ENCODE data around the gene USP20. TPM values are rescaled to one million over a fixed set of nuclear protein-coding genes. Genes with fewer than 3 reads are reported as not detected.
"Not testable (repeated sequence)": the region's sequence is repeated elsewhere in the genome, so short reads cannot be mapped to it uniquely, and the experiment has no call there.

Gene USP20
- polyA plus RNA-seq: 10 to 100 TPM; 16.0 to 47.0 (median 20.4) TPM
- long read RNA-seq, donor 1, full-length matches to known transcripts: 3 of 3 reads
- long read RNA-seq, donor 1, partial matches to known transcripts: 0 of 3 reads
- long read RNA-seq, donor 1, other reads (novel, unspliced or antisense): 0 of 3 reads
- long read RNA-seq, donor 2: 0 reads
- long read RNA-seq, donor 3, partial matches to known transcripts: 24 of 37 reads
- long read RNA-seq, donor 3, other reads (novel, unspliced or antisense): 13 of 37 reads
- long read RNA-seq, donor 4: 0 reads
- long read RNA-seq, donor 5: 0 reads
- long read RNA-seq, donor 6: 0 reads
- long read RNA-seq, donor 7: 0 reads
- long read RNA-seq, donor 8: 0 reads
- long read RNA-seq, donor 9: 0 reads
- long read RNA-seq, donor 10: 0 reads

DNA sequence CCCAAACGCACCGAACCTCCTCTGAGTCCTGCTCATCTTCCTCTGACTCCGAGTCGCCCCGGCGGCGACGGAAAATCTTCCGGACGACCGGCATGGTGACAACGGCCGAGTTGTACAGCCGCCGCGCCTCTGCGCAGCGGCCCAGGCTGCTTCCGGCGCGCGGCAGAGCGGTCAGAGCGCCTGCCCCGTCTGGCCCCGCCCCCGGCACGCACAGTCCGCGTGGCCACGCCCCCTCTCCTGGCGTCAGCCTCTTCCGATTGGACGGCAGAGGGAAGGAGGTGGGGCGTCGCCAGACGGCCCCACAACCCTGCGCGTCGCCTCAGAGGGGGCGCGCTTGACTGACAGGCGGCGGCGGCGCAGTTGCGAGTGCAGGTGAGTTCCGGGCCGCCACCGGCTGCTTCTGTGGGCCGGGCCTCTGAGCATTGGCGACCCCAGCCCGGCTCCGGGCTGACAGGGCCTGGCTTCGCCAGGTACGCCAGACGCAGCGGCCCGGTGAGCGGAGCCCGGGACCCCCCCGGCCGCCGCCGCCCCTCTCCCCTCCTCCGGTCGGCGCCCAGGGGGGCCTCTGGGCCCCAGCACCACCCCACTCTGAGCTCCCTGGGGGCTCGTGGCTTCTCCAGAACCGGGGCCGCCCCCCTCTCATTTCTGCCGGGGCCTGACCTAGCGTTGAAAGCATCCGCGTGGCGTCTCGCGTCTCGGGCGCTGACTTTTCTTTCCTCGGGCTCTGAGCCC, at the start of gene USP20, which contains the start of gene C9orf78:
USP20 (plus strand) TSS at position 331 of the 732 bp plus-strand sequence. CDS start 17,098 bp downstream, outside the sequence.
C9orf78 (minus strand) TSS at position 148 of the 732 bp plus-strand sequence; CDS start at position 94, 54 bp downstream.
- H3K4me1 ChIP-seq (ENCODE audit: control insufficient read depth in 3 of 3, insufficient read depth in 2 of 3, low read depth in 1 of 3, low read length in 2 of 3): peaks cover 0 to 14% (median 4%) of the 10 kb centered on the region in 3 donors
- FAIRE-seq: no peak

DNA sequence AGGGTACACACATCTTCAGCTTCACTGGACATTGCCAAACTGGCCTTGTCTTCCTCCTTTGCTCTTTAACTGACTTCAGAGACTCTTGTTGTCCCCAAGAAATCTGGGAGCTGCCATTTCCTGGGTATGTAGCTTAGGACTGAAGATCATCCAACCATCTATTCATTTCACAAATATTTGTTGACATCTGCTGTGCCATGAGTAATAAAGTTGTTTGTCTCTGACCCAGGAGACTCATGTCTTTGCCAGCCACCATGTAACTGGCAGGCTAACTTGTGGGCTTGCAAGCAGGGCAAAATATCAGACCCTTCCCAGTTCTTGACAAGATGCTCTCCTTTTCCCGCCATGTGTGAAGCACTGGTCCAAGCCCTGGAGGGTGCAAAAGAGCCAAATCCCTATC, 49.4 kb upstream of the USP20 start:
- DNase-seq: no peak
- Histone ChIP-seq H3K9me3 (ENCODE audit: control insufficient read depth in 2 of 2, insufficient read depth in 1 of 2, low read depth in 1 of 2, low read length in 1 of 2) (no peaks in the 10 kb centered on the region), H3K27me3 (ENCODE audit: control insufficient read depth in 3 of 3, insufficient read depth in 3 of 3, low read length in 3 of 3) (peaks cover 0 to 4% (median 2%) of the 10 kb centered on the region in 3 donors), H3K27ac (ENCODE audit: low read depth in 1 of 3, low read length in 2 of 3) (no peak overlapping the region), H3K4me1 (ENCODE audit: control insufficient read depth in 3 of 3, insufficient read depth in 2 of 3, low read depth in 1 of 3, low read length in 2 of 3) (no peaks in the 10 kb centered on the region), H3K4me3 (ENCODE audit: low read depth in 1 of 3, low read length in 3 of 3) (no peak overlapping the region), H3K36me3 (ENCODE audit: control insufficient read depth in 3 of 3, insufficient read depth in 2 of 3, low read depth in 1 of 3, low read length in 3 of 3) (no peaks in the 10 kb centered on the region)
- WGBS, 3 donors: 88 to 100% (median 91%) methylated on average over 1 of the region's 1 CpG
- no peak for FAIRE-seq

More for the DNA sequence above, at the start of gene USP20, which contains the start of gene C9orf78:
- Histone ChIP-seq H3K36me3 (ENCODE audit: control insufficient read depth in 3 of 3, insufficient read depth in 2 of 3, low read depth in 1 of 3, low read length in 3 of 3) (peaks cover 2 to 33% (median 6%) of the 10 kb centered on the region in 3 donors), H3K4me3 (ENCODE audit: low read depth in 1 of 3, low read length in 3 of 3) (peak within 1 kb of the TSS; percentile 93 to 94 (median 94)), H3K27me3 (ENCODE audit: control insufficient read depth in 3 of 3, insufficient read depth in 3 of 3, low read length in 3 of 3) (no peaks in the 10 kb centered on the region), H3K9me3 (ENCODE audit: control insufficient read depth in 2 of 2, insufficient read depth in 1 of 2, low read depth in 1 of 2, low read length in 1 of 2) (no peaks in the 10 kb centered on the region), H3K27ac (ENCODE audit: low read depth in 1 of 3, low read length in 2 of 3) (peak within 1 kb of the TSS; percentile 65 to 84 (median 83))
- peak; percentile 97 to 99 for DNase-seq
- 0 to 1% (median 1%) methylated on average over 57 to 81 of the region's 81 CpGs for WGBS, 3 donors

DNA sequence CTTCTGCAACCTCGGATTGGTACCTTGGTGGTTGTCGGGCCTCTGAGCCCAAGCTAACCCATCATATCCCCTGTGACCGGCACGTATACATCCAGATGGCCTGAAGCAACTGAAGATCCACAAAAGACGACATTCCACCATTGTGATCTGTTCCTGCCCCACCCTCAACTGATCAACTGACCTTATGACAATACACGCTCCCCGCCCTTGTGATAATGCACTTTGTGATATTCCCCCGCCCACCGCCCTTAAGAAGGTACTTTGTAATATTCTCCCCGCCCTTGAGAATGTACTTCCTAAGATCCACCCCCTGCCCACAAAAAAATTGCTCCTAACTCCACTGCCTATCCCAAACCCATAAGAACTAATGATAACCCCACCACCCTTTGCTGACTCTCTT, 48.8 kb upstream of the USP20 start:
- Histone ChIP-seq H3K9me3 (ENCODE audit: control insufficient read depth in 2 of 2, insufficient read depth in 1 of 2, low read depth in 1 of 2, low read length in 1 of 2) (no peaks in the 10 kb centered on the region), H3K4me3 (ENCODE audit: low read depth in 1 of 3, low read length in 3 of 3) (no peak overlapping the region), H3K36me3 (ENCODE audit: control insufficient read depth in 3 of 3, insufficient read depth in 2 of 3, low read depth in 1 of 3, low read length in 3 of 3) (no peaks in the 10 kb centered on the region), H3K27me3 (ENCODE audit: control insufficient read depth in 3 of 3, insufficient read depth in 3 of 3, low read length in 3 of 3) (peaks cover 0 to 4% (median 2%) of the 10 kb centered on the region in 3 donors), H3K4me1 (ENCODE audit: control insufficient read depth in 3 of 3, insufficient read depth in 2 of 3, low read depth in 1 of 3, low read length in 2 of 3) (no peaks in the 10 kb centered on the region), H3K27ac (ENCODE audit: low read depth in 1 of 3, low read length in 2 of 3) (no peak overlapping the region)
- WGBS, 3 donors: 43 to 69% (median 54%) methylated on average over 10 of the region's 10 CpGs
- FAIRE-seq (no peak), DNase-seq (no peak)

DNA sequence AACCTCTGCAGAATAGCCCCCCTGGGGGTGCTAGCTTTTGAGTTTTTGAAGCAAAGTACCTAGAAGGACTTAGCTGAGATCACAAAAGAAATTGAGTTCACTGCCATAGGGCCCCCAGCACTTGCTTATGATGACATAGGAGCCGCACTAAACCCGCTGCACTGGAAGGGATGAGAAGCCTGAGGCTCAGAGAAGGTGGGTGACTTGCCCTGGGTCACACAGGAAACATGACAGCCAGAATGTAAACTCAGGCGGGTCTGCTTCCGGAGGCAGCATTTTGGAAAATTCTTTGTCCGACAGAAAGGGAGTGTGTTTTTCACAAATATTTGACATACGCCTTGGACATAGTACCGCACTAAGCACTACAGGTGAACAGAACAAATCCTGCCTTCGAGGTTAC, 40.7 kb upstream of the USP20 start:
- FAIRE-seq (no peak), DNase-seq (no peak)
- peaks cover 0 to 12% (median 2%) of the 10 kb centered on the region in 3 donors for H3K27me3 ChIP-seq (ENCODE audit: control insufficient read depth in 3 of 3, insufficient read depth in 3 of 3, low read length in 3 of 3)
- H3K4me1 ChIP-seq (ENCODE audit: control insufficient read depth in 3 of 3, insufficient read depth in 2 of 3, low read depth in 1 of 3, low read length in 2 of 3): no peaks in the 10 kb centered on the region
- H3K27ac ChIP-seq (ENCODE audit: low read depth in 1 of 3, low read length in 2 of 3): no peak overlapping the region
- H3K9me3 ChIP-seq (ENCODE audit: control insufficient read depth in 2 of 2, insufficient read depth in 1 of 2, low read depth in 1 of 2, low read length in 1 of 2): no peaks in the 10 kb centered on the region
- H3K36me3 ChIP-seq (ENCODE audit: control insufficient read depth in 3 of 3, insufficient read depth in 2 of 3, low read depth in 1 of 3, low read length in 3 of 3): no peaks in the 10 kb centered on the region
- no peak overlapping the region for H3K4me3 ChIP-seq (ENCODE audit: low read depth in 1 of 3, low read length in 3 of 3)
- WGBS, 3 donors: 86 to 89% (median 87%) methylated on average over 8 of the region's 8 CpGs

DNA sequence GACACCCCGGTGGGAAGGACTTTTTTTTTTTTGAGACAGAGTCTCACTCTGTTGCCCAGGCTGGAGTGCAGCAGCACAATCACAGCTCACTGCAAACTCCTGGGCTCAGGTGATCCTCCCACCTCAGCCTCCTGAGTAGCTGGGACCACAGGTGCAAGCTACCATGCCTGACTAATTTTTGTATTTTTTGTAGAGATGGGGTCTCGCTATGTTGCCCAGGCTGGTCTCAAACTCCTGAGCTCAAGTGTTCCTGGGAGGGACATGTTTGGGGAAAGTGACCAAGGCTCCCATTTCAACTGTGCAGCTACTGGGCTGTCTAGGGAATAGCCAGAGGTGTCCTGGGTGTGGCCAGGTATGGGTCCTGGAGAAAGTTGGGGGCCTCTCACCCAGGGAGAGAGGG, 39.2 kb upstream of the USP20 start:
- not testable (repeated sequence) for FAIRE-seq; H3K4me1 ChIP-seq (ENCODE audit: control insufficient read depth in 3 of 3, insufficient read depth in 2 of 3, low read depth in 1 of 3, low read length in 2 of 3); H3K27ac ChIP-seq (ENCODE audit: low read depth in 1 of 3, low read length in 2 of 3); H3K36me3 ChIP-seq (ENCODE audit: control insufficient read depth in 3 of 3, insufficient read depth in 2 of 3, low read depth in 1 of 3, low read length in 3 of 3); H3K9me3 ChIP-seq (ENCODE audit: control insufficient read depth in 2 of 2, insufficient read depth in 1 of 2, low read depth in 1 of 2, low read length in 1 of 2); DNase-seq; H3K4me3 ChIP-seq (ENCODE audit: low read depth in 1 of 3, low read length in 3 of 3)
- peaks cover 0 to 12% (median 2%) of the 10 kb centered on the region in 3 donors for H3K27me3 ChIP-seq (ENCODE audit: control insufficient read depth in 3 of 3, insufficient read depth in 3 of 3, low read length in 3 of 3)
- 57 to 82% (median 64%) methylated on average over 2 of the region's 2 CpGs for WGBS, 3 donors

DNA sequence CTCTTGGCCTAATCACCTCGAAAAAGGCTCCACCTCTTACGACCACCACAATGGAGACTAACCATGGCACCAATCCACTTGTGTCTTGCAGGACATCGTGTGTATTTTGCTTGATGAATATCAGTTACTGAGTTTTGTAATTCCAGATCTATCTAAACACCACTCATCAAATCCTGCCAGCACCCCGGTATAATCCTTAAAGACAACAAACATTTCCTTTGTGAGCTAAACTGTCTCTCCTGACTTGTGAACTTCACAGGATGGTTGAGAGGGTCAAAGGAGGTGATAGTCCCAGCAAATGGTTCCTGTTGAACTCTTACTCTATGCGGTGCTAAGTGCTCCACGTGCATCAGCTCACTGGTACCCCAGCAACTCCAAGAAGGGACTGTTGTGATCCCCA, 36.3 kb upstream of the USP20 start:
- Histone ChIP-seq H3K27me3 (ENCODE audit: control insufficient read depth in 3 of 3, insufficient read depth in 3 of 3, low read length in 3 of 3) (peaks cover 0 to 9% (median 2%) of the 10 kb centered on the region in 3 donors), H3K4me1 (ENCODE audit: control insufficient read depth in 3 of 3, insufficient read depth in 2 of 3, low read depth in 1 of 3, low read length in 2 of 3) (peaks cover 0 to 2% (median 0%) of the 10 kb centered on the region in 3 donors), H3K36me3 (ENCODE audit: control insufficient read depth in 3 of 3, insufficient read depth in 2 of 3, low read depth in 1 of 3, low read length in 3 of 3) (no peaks in the 10 kb centered on the region), H3K9me3 (ENCODE audit: control insufficient read depth in 2 of 2, insufficient read depth in 1 of 2, low read depth in 1 of 2, low read length in 1 of 2) (no peaks in the 10 kb centered on the region), H3K4me3 (ENCODE audit: low read depth in 1 of 3, low read length in 3 of 3) (no peak overlapping the region), H3K27ac (ENCODE audit: low read depth in 1 of 3, low read length in 2 of 3) (no peak overlapping the region)
- DNase-seq (no peak), FAIRE-seq (no peak)
- WGBS, 3 donors: 55 to 66% (median 65%) methylated on average over 6 of the region's 6 CpGs

DNA sequence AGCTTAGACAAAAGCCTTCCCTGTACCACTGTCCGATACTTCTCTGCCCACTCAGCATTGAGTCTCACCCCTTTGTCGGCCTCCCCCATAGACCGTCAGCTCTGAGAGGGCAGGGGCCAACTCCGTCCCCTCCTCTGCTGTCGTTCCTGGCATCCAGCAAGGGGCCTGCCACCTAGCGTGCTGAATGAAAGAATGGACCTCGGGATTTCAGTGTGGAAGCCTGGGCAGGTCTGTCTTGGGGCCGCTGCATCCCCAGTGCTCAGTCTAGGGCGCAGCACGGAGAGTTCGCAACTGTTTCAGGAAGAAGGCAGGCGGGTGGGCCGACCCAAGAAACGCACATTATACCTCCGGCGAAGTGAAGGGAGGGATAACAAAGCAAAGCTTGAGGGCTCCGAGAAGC, 33.8 kb upstream of the USP20 start:
- 84 to 89% (median 88%) methylated on average over 17 of the region's 17 CpGs for WGBS, 3 donors
- Histone ChIP-seq H3K27ac (ENCODE audit: low read depth in 1 of 3, low read length in 2 of 3) (no peak overlapping the region), H3K4me1 (ENCODE audit: control insufficient read depth in 3 of 3, insufficient read depth in 2 of 3, low read depth in 1 of 3, low read length in 2 of 3) (peaks cover 0 to 15% (median 0%) of the 10 kb centered on the region in 3 donors), H3K36me3 (ENCODE audit: control insufficient read depth in 3 of 3, insufficient read depth in 2 of 3, low read depth in 1 of 3, low read length in 3 of 3) (peaks cover 0 to 10% (median 0%) of the 10 kb centered on the region in 3 donors), H3K4me3 (ENCODE audit: low read depth in 1 of 3, low read length in 3 of 3) (no peak overlapping the region), H3K9me3 (ENCODE audit: control insufficient read depth in 2 of 2, insufficient read depth in 1 of 2, low read depth in 1 of 2, low read length in 1 of 2) (no peaks in the 10 kb centered on the region), H3K27me3 (ENCODE audit: control insufficient read depth in 3 of 3, insufficient read depth in 3 of 3, low read length in 3 of 3) (no peaks in the 10 kb centered on the region)
- no peak for DNase-seq
- FAIRE-seq: no peak

Measured in small intestine (tissue), 16 donors.